GM18507 (cell line): Measurements from ENCODE around the gene TFB1M.
A peak's percentile ranks its signal among the peaks of the same experiment; 100 is the strongest.
"Not testable (repeated sequence)": the region's sequence is repeated elsewhere in the genome, so short reads cannot be mapped to it uniquely, and the experiment has no call there.

ENCODE experiments used
- DNase-seq: peaks from one replicate; pipeline ENCODE4 v3.0.0; 2011; ENCODE audit warnings: low read depth; ENCODE audit not compliant: insufficient read length; ENCODE audit errors: extremely low spot score
- FAIRE-seq: peaks from 2 replicates; lab custom pipeline; 2011; peaks lifted over from hg19 to GRCh38; lab: Jason Lieb, UNC

Gene TFB1M

DNA sequence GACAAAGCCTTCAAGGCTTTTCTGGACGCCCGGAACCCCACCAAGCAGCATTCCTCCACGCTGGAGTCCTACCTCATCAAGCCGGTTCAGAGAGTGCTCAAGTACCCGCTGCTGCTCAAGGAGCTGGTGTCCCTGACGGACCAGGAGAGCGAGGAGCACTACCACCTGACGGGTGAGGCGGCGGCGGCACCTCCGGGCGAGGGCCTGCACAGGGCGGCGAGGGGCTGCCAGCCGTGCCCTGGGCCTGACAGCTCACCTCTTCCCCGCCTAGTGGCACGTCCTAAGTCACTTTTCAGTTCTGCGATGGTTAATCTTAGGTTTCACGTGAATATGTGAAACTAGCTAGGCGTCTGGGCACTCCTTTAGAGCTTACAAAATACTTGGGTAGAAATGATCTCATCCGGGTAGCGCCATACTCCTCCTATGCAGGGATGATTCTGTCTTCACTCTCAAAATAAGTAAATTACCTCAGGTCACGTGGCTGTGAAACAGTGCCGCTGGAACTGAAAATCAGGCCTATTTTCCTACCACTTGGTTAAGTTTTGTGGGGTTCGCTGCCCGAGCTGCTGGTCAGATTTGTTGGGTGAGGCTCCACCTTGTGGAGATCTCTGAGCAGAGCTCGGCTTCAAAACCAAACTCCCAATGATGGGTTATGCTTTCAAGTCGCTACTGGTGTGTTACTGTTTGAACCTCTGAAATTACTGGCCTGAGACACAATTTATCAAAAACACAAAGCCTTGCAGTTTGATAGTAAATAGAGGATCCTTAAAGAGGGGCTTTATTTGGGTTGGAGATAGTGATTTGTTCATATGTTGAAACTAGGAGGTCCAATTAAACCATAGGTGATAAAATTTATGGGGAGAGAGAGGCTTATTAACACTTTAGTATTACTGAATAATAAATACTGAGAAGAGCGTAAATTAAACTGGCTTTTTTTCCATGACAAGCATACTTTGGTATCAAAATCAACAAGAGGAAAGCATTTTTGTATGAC is 66.0 kb downstream of the TFB1M start:
- peak; percentile 39 for DNase-seq
- peak; percentile 74 for FAIRE-seq

DNA sequence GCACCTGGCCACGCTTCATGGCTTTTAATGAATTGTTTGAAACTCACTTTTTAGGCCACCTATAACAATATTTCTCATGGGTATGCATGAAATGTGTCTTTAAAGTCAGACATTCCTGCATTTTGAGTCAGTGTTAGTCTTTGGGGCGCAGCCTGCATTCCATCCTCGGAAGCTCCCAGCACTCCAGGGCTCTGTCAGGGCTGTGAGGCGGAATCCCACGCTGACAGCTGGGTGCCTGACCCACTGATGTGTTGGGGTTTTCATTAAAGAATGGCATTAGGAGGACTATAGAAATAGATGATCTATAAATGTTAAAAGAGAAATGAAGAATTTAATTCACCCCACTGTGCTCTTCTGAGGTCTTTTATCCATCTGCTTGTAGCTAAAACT is 66.7 kb downstream of the TFB1M start:
- FAIRE-seq (no peak), DNase-seq (no peak)

DNA sequence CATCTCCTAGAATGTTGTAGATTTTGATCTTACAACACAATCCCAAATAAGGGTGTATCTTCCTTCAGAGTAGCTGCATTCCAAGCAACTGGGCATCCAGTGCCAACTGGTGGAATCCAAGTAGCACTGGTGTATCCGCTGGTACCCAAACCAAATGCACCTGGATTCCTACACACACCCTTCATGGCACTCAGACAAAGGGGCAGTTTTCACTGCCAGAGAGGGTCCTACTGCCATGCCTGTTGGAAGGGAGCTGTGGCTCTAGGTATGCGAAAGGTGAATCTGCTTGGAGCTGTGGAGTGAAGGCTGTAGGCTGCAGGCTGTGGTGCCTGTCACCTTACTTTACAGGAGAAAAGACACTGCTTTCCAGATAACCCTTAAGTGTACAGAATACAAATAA is 67.5 kb downstream of the TFB1M start:
- no peak for DNase-seq

DNA sequence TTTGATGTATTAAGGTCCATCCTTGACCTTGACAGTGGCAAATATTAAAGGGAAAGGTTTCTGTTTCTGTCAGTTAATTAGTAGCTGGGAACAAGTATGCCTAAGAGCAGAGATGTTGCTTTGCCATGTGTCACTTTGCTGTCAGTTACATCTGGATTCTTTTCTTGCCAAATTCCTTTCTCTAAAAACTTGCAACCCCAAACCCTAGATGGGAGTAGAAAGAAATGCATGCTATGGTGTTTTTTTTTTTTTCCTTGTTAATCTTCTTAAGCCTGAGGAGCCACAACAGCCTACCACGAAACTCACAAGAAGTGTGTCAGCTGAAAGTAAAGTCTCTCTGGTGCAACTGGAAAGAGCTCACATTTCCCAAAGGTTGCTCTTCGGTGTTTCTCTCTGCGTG is 68.5 kb downstream of the TFB1M start:
- no peak for FAIRE-seq
- DNase-seq: no peak

More for the DNA sequence above, 67.5 kb downstream of the TFB1M start:
- FAIRE-seq: no peak

DNA sequence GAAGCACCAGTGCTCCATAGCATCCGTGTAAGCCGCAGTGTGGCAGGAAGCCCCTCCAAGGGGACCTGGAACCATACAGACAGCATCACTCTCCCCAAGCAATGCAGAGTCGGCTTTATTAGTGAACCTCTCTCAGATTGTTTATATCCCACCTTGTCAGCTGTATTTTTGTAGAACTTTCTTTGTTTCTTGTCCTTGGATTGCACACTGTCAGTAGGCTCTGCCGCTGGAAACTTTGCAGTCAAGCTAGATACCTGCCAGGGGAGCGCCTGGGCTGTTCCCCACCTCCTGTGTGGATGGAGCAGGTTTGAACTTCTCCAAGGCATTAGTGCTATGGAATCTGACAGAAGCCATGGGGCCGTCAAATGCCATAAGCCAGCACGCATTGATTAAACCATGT is 69.1 kb downstream of the TFB1M start:
- no peak for FAIRE-seq
- DNase-seq: no peak

DNA sequence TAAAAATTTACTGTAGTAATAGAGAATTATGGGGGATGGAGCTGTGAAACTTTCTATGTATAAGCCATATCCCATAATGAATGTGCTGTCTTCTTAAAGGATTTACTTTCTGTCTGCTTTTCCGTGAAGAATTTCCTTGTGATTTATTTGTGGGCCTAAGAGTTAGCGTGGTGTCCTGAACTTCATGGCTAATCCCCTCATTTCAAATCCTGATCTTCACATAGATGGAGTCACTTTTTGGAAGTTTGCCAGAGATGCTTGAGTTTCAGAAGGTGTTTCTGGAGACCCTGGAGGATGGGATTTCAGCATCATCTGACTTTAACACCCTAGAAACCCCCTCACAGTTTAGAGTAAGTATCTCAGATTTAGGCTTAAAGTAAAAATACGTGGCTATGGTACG is 69.8 kb downstream of the TFB1M start:
- FAIRE-seq (no peak), DNase-seq (no peak)

DNA sequence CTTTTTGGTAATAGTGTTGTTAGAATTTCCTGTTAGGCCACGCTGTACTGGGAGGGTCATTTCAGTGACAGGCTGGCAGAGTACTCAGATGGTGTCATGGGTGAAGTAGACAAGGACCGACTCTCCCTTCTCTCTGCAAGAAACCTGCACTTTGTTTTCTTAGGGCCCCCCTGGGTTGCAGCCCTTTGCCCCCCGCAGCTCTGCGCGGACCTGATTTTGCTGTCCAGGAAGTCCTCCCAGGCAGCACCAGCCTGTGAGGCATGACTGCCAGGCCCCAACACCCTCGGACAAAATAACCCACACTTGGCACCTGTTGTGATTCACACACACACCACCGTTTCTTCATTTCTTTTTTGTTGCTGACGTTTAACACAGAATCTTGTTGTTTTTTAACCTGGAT is 72.3 kb downstream of the TFB1M start:
- DNase-seq: no peak
- no peak for FAIRE-seq

DNA sequence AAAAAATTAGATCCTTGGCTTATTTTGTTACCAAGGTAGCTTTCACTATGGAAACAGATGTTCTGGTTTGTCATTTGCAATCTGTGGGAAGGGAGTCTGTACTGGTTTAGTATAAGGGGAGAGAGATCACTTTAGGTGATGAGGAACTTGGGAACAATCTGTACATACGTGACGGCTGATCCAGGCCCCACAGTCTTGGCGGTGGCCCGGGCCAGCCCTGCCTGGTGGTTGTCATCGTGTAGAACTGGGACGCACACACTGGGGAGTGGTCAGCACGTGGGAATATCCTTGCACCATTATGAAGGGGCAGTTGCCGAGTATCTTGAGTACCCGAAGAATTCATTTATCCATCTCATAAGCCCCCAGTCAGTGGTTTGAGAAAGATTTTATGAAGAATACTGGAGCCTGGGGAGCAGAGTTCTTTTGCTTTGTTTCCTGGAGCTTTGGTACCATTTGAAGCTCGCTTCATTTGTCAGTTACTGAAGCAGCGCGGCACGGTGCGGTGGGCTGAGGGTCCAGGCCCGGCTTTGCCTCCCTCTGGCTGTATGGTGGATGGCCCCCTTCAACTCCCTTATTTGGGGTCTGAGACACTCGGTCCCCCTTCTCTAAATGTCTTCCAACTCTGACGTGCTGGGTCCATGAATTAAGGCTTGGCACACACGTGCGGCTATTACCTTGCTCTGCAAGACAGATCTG is 73.2 kb downstream of the TFB1M start:
- no peak for FAIRE-seq

DNA sequence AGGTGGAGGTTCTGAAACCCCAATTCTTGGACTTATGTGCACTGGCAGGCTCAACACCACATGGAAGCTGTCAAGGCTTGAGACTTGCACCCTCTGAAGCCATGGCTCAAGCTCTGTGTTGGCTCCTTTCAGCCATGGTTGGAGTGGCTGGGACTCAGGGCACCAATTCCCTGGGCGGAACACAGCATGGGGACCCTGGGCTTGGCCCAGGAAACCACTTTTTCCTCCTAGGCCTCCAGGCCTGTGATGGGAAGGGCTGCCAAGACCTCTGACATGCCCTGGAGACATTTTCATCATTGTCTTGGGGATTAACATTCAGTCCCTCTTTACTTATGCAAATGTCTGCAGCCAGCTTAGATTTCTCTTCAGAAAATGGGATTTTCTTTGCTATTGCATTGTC is 76.7 kb downstream of the TFB1M start:
- no peak for FAIRE-seq
- no peak for DNase-seq

More for the DNA sequence above, 73.2 kb downstream of the TFB1M start:
- DNase-seq: no peak

DNA sequence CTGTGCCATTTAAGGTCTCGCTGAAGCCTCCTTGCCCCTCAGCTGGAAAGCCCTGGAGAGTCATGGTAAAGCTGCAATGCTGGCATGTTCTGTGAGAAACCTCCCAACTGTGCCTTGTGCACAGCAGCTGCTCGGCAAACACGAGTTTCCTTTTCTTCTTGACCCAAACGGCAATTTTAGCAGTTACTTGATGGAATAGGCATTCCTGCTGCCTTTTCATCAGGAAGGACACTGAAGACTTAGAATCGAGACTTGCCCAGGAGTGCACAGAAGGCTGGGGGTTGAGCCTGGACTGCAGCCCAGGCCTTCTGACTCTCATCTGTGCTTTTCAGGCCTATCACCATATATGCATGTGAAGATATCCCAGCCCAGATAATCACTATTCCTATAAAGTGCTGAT is 79.2 kb downstream of the TFB1M start:
- no peak for FAIRE-seq
- DNase-seq: no peak

DNA sequence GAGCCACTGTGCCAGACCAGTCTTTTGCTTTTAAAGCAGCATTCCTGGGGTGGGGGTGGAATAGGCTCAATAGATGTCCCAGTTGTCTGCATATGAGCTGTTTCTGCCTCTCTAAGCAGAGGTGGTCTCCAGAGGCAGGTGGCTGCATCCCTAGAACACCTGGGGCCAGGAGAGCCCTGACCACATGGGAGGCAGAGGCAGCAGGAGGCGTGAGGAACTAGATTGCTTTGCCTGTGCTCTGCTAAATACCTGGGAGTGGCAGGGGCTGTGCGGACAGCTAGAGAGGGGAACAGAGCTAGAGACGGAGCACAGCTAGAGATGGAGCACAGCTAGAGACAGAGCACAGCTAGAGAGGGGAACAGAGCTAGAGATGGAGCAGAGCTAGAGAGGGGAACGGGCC is 79.6 kb downstream of the TFB1M start:
- DNase-seq (no peak), FAIRE-seq (no peak)

DNA sequence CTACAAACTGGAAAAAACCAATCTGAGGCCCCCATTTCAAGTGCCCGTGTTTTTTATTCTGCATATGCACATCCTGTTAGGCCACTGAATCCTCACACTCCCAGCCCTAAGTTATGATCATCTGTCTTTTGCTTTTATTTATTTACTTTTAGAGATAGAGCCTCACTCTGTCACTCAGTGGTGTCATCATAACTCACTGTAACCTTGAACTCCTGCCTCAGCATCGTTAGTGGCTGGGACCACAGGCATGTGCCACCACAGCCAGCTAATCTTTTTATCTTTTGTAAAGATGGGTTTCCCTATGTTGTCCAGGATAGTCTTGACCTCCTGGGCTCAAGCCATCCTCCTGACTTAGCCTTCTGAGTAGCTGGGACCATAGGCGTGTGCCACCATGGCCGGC is 80.1 kb downstream of the TFB1M start:
- FAIRE-seq: no peak
- DNase-seq: no peak

DNA sequence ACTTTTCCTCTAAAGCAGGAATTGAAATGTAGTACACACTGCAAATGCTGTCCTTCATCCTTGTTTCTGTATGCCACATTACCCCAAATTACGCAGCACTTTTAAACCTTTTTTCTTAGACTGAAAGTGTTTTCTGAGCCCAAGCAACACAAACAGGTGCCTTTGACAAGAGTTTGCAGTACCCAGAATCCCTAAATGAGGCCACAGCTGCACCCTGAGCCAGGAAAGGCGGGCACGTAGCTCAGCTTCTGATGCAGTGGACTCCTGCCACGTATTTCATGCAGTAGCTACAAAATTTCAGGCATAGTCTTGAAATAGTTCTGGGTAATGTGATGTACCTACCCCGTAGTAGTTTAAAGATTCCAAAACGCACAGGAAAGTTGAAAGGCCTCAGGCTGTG is 81.4 kb downstream of the TFB1M start:
- FAIRE-seq: no peak
- DNase-seq: no peak

DNA sequence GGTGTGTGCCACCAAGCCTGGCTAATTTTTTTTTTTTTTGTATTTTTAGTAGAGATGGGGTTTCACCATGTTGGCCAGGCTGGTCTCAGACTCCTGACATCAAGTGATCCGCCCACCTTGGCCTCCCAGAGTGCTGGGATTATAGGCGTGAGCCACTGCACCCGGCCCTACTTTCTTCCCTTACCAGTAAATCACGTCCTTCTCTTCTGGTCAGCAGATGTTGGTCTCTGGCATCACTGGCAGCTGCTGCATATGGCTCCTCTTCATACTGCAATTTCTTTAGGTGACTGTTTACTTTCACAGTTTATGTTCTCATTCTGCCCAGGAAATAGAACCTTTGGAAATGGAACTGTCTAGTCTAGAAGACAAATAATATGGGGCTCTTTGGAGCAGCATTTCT is 83.3 kb downstream of the TFB1M start:
- not testable (repeated sequence) for DNase-seq, FAIRE-seq

DNA sequence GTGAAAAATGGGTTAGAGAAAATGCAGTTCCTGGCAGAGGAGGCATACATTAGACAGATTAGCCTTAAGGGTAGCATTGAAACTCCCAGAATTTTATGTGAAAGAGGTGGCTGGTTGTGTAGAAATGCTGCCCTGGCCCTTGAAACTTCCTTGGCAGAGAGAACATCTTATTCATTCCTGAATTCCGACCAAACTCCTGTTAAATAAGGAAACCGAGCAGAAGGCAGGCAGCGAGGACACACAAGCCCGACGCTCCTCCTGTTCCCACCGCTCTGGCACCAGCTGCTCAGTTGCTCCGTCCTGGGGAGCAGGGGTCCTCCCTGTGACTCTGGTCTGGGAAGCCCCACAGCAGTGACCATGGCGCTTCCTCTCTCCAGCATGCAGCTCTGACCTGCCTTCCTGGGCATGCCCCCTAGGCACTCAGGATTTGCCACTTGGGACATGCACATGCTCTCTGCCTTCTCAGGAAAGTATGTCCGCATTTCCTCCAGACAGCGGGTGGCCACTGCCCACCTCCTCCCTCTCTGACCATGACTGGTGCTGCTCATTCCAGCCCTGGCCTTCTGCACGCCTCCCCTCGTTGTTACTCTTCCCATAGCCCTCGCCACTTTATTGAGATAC is 85.6 kb downstream of the TFB1M start:
- DNase-seq: no peak
- FAIRE-seq: no peak

DNA sequence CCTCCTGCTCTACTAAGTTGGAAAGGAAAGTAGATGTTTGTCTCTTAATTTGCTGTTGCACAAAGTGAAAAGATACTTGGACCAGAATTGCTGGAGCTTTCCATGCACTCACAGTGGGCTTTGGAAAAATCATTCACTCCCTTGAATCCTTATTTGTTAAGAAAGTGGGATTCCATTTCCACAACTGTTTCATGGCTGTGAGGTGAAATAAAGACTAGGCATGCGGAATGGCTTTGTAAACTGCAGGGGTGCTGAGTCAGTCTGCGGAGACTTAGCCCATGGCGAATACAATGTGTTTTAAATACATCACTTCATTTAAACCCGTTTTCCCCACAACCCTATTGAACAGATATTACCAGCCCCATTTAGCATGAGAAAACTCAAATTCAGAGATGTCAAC is 87.2 kb downstream of the TFB1M start:
- no peak for DNase-seq
- FAIRE-seq: no peak

DNA sequence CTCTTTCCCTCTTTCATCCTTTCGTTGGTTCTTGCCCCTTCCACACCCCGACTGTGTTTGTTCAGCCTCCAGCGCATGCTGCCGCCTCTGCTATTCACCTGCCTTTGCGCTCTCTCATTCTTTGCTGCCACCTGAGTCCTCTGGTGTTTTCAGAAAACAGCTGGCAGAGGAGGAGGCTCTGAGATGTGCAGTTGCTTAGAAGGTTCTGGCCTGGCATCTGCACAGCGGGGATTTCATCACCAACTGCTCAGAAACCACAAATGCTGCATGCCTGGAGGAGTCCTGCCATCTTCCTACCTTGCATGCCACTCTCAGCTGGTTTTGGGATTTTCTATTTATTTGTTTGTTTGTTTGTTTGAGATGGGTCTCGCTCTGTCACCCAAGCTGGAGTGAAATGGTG is 89.7 kb downstream of the TFB1M start:
- no peak for FAIRE-seq

DNA sequence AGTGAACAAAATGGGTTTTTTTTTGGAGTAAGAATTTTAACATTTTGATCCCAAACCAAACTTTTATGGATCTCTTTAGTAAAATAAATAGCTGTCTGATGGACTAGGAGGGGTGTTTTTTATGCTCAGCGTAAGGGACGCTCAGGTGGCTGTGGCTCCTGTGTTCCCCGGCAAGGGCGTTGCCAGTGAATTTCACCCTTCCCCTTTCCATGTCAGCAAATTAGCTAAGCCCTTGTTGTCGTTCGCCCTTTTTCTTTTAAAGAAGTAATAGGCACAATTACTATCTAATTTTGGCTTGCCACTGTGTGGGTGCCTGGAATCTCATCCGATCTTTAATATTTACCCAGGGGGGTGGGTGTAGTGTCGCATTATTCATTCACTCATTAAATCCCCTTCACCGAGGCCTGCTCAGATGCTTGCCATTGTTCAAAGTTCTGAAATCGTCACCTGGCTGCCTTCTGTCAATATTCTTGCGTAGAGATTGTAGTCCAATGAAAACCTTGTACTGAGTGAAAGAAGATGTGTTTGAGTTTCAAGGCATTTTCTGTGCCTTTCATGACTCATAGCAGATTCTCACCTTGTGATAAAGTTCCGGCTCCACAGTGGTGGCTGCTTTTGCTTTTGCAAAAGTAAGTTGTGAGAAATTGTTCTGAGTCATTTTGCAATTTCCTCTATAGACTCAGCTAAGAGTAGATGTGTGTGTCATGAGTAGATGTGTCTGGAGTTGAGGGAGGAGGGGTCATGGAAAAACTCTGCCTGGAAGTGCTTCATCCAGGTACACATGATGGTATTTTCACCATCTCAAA is 90.4 kb downstream of the TFB1M start:
- DNase-seq (peak; percentile 58), FAIRE-seq (peak; percentile 97)

More for the DNA sequence above, 89.7 kb downstream of the TFB1M start:
- no peak for DNase-seq

DNA sequence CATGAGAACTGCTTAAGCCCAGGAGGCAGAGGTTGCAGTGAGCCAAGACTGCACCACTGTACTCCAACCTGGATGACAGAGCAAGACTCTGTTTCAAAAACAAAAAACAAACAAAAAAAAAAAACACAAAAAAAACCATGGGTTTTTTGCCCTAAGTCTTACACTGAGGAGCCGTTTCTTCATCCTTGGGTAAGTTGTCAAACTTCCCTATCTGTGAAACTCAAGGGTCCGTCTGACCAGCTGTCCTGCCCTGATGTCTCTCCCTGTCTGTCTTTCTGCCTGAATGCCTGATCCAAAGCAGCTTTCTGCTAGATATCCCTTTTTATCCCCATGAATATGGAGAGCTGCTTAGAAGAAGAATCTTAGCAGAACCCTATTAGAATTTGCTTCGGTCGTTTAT is 91.8 kb downstream of the TFB1M start:
- FAIRE-seq: no peak
- DNase-seq: no peak

DNA sequence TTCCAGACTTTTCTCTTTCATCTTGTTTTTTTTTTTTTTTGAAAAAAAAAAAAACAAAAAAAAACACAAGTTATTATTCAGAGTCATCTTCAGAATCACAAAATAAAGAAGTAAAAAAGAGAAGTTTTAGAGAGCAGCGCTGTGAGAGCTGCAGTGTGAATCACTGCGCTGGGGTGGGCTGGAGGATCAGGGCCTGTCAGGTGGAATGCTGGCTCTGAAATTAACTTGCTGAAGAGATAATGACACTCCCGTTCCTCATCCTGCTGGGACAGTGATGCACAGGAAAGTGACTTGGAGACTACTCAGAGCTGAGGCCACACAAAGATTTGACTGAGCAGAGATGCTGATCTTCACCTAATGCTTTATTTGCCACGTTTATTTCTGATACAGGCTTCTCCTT is 93.2 kb downstream of the TFB1M start:
- FAIRE-seq (no peak), DNase-seq (no peak)
